ENCODE data around the gene DGCR6L.
"Not testable (repeated sequence)": the region's sequence is repeated elsewhere in the genome, so short reads cannot be mapped to it uniquely, and the experiment has no call there.

DNA sequence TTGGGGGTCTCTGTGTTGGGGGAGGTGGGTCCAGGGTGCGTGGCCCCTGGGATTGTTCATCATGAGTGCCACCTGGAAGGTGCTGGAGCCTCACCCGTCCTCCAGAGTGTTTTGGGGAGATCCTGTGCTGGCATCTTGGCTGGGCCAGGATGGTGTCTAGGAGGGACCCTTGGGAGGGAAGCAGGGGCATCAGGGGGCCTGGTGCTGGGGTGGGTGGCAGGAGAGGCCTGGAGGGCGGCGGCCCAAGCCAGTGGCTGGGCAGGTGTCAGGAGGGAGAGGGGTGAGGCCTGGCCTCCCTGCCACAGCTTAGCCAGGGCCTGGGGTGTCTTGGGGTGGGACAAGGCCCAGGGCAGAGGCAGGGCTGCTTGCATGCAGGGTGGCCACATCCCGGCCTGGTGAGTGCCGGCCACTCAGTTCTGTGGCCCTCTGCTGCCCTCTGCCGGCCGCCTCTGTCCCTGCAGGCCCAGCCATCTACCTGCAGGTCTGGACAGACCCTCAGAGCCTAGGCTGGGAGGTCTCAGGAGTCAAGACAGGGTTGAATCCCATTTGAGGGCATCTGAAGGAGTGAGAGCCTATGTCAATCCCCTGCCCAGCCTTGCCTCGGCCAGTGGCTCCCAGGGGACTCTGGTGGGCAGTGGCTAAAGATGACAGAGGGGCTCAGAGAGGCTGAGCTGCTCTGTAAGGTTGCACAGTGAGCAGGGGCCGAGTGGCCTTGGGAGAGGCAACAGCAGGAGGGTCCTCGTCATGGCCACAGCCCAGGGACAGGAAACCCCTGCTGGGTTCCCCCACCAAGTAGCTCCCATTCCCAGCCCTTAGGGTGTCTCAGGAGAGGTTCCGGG is 34.2 kb downstream of the DGCR6L start:
- TF ChIP-seq, protein P1, sequence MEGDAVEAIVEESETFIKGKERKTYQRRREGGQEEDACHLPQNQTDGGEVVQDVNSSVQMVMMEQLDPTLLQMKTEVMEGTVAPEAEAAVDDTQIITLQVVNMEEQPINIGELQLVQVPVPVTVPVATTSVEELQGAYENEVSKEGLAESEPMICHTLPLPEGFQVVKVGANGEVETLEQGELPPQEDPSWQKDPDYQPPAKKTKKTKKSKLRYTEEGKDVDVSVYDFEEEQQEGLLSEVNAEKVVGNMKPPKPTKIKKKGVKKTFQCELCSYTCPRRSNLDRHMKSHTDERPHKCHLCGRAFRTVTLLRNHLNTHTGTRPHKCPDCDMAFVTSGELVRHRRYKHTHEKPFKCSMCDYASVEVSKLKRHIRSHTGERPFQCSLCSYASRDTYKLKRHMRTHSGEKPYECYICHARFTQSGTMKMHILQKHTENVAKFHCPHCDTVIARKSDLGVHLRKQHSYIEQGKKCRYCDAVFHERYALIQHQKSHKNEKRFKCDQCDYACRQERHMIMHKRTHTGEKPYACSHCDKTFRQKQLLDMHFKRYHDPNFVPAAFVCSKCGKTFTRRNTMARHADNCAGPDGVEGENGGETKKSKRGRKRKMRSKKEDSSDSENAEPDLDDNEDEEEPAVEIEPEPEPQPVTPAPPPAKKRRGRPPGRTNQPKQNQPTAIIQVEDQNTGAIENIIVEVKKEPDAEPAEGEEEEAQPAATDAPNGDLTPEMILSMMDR (IDR thresholded peaks at IDR 0.05; ENCODE audit: low read depth, low read length, poor library complexity, severe bottlenecking) = peak; percentile 80
- TF ChIP-seq EZH2phosphoT487 (IDR thresholded peaks at IDR 0.05; ENCODE audit: borderline replicate concordance, low read length) = not testable (repeated sequence)

Measured in DOHH2 (cell line).